Activated CD4-positive, CD25-positive, alpha-beta regulatory T cell treated with anti-CD3 and anti-CD28 coated beads, Interleukin-2, amount 50 U/mL, for 16 hours (primary cell): Measurements from ENCODE around the gene RAD23B.
A peak's percentile ranks its signal among the peaks of the same experiment; 100 is the strongest.

ENCODE experiments used
- DNase-seq: peaks from one replicate; pipeline ENCODE4 v3.0.0-alpha.2; 2020; ENCODE audit warnings: low read depth, low spot score

Gene RAD23B

GRCh38 chr9:107334103-107334776 lies 51.2 kb downstream of the RAD23B start:
- DNase-seq = no peak

DNA sequence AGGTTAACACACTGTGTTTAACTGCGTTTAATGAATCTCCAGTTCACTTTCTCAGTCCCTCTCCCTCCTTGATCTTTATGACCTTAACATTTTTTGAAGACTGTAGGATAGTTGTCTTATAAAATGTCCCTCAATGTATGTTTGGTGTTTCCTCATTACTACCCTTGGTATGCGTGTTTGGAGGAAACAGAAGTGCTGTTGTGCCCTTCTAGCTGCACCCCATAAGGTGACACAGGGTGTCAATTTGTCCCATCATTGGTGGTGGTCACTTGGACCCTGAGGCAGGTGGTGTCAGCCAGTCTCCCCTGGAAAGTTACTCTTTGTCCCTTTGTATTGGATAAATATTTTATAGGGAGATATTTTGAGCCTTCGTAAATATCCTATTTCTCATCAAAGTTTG lies 52.3 kb downstream of the RAD23B start:
- no peak for DNase-seq

DNA sequence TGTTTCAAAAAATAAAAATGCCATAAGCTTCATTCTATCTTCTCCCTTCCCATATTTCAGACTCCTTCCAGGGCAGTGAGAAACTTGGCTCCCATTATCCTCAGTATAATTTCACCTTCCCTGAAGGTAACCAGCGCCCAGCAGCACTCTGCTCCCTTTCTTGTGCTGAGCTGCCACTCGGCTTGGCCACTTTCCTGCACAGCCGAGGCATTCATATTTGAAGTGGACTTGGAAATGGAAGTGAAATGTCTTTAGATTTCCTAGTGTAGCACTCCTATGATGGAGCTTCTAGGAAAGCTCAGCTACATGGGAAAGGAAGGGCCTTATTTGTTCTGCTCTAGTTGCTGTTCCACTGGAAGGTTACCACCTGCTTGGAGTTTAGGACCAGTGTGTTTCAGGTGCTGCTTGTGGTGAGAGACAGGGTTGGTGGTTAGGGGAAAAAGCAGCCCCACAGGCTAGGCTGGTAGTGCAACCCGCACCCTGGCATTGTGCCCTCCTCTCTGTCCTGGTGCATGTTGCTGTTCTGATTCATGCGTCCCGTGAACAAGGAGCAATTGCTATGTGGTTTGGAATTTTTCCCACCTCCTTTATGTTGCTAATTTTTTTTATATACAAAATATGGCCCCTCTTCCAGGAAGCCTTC lies 53.8 kb downstream of the RAD23B start:
- no peak for DNase-seq

DNA sequence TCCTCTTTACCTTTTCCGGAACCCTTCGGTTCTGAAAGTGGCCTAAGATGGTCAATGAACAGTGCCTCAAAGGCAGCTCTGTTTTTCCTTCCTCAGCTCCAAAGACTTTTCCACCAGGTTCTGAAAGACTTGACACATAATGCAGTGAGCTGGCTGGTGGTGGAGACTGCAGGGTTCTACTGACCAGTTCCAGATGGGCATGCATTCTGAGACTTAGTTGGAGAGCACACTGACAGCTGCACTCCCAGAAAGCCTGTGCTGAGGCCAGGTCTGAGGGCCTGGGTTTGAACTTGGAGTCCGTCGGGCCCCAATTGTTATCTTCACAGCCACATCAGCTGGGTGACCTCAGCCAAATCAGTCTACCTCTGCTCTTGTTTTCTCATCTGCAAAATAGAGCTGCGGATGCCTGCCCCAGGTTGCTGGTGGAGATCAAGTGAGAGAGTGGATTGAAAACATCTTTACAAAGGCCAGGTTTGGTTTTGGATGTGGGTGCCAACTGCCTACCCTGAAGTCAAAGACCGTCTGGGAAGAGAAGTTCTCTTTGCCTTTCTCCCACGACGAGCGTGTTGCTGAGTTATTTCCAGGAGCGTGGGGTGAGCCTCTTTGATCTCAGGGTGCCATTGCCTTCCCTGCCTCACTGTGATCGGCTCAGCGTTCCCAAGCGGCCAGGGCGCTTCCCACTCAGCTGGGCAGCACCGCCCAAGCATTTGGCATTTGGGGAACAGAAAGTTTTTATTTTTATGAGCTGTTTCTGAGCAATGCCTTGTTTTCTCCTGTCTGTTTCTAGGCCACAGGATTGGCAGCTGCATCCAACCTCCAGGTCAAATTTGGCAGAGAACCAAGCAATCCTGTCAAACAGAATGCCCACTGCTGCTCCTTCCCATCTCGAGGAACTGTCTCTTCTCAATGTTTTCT lies 54.9 kb downstream of the RAD23B start:
- DNase-seq = no peak

DNA sequence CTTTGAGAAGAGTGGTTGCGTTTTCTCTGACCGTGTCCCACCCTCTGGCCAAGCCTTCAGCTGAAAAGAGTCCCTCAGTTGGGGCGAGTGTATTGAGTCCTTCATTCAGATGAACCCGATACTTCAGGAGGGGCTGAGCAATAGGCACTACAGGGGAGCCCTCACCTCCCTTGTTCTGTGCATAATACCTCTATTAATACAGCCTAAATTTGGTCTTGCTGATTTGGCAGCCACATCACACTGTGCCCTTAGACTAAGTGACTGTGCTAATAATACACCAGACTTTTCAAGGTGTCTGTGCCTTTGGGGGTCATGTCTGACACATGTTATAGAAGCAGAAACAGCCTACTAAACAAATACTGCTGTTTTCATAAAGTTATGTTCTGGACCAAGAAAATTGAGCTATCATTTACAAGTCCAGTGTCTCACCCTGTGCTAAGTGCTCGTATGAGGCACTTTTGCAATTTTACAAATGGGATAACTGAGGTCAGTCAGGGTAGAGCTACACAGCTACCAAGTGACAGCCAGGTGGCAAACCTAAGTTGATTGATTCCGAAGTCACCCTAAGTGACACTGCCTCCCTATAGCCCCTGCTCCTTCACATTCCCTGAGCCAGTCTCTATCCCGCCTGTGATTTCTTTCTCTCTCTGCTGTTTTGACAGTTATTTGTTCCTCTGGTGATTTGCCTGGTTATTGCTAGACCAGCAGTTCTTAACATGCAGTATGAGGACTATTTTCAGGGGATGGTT lies 56.0 kb downstream of the RAD23B start:
- DNase-seq = no peak

DNA sequence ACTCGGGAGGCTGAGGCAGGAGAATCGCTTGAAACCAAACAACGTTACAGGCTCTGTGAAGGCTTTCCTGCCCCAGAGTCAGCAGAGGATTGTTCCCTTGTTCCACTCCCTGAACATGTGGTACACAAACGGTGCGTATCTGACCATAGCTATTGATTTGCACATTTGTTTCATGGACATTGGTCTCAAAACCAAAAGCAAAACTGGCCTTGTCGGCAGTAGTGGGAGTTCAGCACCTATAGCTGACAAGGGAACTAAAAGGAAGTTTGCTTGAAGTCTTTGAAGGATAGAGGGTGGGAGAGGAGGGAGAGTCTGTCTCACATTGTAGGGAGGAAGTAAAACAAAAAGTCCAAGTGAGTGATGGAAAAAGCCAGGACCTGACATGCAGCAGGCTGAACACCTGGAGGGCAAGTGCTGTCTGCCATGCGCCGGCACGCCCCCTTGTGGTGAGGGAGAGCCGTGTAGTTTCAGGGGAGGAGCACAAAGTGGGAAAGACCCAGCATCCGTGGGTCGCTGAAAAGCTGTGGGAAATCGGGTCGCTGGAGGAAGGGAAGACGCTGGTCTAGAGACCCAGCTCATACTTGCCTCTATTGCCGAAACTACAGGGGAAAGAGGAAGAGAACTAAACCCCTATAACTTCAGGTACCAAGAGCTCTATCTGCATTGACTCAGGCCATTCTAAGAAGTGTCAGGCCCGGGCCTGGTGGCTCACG lies 58.0 kb downstream of the RAD23B start:
- peak; percentile 70 for DNase-seq

GRCh38 chr9:107342476-107343161 lies 59.5 kb downstream of the RAD23B start:
- no peak for DNase-seq

- DNase-seq = no peak
Measured at GRCh38 chr9:107345327-107345726, 62.2 kb downstream of the RAD23B start.

DNA sequence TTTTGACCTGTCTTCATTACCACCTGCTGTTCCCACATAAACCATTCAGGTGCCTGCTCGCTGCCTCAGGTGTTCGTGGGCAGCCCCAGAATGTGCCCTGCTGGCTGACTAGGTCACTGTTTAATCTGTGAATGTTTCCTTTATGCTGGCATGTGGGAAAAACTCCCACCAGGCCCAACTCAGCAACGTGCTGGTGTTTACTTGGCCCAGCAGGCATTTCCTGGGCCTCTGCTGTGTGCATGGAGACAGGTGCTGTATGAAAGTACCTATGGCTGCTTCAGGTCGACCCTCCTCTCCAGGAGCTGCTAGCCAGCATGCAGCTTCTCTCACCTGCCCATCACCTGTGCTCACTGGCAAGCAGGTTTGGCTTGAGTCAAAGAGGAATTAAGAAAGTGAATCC lies 65.8 kb downstream of the RAD23B start:
- no peak for DNase-seq

GRCh38 chr9:107350443-107350842 lies 67.4 kb downstream of the RAD23B start:
- no peak for DNase-seq

- DNase-seq = no peak
Measured at GRCh38 chr9:107351382-107352045, 68.4 kb downstream of the RAD23B start.

DNA sequence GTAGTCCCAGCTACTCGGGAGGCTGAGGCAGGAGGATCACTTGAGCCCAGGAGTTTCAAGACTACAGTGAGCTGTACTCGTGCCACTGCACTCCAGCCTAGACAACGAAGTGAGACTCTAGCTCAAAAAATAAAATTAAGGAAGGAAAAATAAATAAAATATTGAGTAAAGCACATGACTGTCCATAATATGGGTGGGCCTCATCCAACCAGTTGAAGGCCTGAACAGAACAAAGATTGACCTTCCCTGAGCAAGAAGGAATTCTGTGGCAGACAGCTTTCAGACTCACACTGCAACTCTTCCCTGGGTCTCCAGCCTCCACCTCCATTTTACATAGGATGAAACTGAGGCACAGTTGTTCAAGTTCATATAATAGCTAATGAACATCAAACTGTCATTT lies 72.3 kb downstream of the RAD23B start:
- no peak for DNase-seq

- no peak for DNase-seq
Measured at GRCh38 chr9:107358986-107359385, 75.9 kb downstream of the RAD23B start.

- no peak for DNase-seq
Measured at GRCh38 chr9:107360098-107360497, 77.0 kb downstream of the RAD23B start.

DNA sequence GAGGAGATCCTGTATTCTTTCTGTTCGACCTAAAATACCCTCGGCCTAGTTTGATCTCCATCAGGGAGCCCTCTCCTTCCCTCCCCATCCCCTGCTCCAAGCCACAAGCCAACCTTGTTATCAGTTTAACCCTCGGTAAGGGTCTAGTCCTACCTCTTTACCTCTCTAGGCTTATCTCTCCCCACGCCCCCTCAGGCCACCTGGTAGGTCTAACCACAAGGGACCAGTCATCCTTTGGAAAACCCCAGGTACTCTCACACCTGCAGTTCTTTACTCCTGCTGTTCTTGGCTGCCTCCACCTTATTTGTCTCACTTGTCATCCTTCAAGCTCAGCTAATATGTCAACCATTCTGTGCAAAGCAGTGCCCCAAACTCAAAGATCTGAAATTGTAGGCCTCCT lies 78.7 kb downstream of the RAD23B start:
- DNase-seq = no peak

DNA sequence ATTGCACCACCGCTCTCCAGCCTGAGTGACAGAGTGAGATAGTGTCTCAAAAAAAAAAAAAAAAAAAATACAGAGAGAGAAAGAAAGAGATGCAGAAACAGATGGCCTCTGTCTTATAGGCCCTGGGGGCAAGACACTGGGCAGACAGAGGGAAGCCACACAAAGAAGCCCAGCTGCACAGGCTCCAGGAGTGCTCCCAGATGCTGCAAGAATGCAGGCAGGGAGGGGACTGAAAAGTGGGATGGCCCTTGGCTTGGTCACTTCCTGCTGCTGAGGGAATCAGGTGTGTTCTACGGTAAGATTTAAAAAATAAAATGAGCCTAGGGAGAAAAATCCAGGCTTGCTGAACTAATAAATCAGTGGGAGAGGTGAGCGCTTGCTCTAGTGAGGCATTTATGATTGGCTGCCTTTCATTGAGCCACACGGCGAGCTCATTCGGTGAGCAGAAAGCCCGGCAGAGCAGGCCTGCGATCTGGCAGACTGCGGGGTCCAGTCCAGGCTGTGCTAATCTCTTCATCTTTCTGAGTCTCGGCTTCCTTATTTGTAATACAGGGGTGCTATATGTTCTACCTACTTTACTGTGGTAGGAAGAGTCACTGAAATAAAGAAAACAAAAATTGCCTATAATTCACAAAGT lies 80.6 kb downstream of the RAD23B start:
- no peak for DNase-seq

DNA sequence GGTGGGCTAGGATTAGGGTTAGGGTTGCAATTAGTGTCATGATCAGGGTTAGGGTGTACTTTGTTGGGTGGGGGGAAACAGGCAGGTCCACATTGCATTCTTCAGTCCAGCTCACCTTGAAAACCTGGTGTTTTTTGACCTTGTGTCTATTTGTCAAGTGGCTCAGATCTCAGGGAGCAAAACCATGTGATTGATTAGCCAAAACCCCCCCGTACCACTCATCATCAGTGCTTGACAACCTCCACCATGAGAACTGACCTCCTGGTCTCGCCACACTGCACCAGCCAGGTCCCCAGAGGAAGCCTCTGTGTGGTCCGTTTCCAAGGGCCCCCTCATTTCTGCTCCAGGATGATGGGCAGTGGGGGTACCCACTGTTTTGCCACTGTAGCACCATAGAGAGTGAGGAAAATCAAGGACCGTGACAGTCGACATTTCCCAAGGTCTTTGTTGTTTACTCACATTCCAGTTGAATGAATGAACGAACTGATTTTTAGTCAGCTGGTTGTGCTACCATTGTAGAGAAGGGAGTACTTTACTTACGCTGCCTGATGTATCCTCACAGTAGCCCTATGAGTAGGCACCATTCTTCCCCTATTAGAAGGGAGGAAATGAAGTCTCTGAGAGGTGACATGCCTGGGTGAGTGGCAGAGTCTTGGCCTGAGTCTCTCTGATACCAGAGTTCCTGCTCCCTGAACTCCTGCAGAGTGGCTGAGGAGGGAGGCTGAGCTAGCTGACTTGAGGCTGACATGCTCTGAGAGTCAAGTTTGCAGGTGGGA lies 84.8 kb downstream of the RAD23B start:
- DNase-seq = no peak

GRCh38 chr9:107368696-107369095 lies 85.6 kb downstream of the RAD23B start:
- DNase-seq = no peak

GRCh38 chr9:107373809-107374208 lies 90.7 kb downstream of the RAD23B start:
- DNase-seq = no peak
